NCI-H345 treated with DMSO at 0.1 percent for 48 hours (cell line): ENCODE data around the gene CAMKV.
"Not testable (repeated sequence)": the region's sequence is repeated elsewhere in the genome, so short reads cannot be mapped to it uniquely, and the experiment has no call there.

ENCODE experiments used
- DNase-seq: peaks from one replicate; lab custom pipeline; 2025; ENCODE audit not compliant: unreplicated experiment; lab: John Stamatoyannopoulos, UW

The CAMKV gene, protein sequence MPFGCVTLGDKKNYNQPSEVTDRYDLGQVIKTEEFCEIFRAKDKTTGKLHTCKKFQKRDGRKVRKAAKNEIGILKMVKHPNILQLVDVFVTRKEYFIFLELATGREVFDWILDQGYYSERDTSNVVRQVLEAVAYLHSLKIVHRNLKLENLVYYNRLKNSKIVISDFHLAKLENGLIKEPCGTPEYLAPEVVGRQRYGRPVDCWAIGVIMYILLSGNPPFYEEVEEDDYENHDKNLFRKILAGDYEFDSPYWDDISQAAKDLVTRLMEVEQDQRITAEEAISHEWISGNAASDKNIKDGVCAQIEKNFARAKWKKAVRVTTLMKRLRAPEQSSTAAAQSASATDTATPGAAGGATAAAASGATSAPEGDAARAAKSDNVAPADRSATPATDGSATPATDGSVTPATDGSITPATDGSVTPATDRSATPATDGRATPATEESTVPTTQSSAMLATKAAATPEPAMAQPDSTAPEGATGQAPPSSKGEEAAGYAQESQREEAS

DNA sequence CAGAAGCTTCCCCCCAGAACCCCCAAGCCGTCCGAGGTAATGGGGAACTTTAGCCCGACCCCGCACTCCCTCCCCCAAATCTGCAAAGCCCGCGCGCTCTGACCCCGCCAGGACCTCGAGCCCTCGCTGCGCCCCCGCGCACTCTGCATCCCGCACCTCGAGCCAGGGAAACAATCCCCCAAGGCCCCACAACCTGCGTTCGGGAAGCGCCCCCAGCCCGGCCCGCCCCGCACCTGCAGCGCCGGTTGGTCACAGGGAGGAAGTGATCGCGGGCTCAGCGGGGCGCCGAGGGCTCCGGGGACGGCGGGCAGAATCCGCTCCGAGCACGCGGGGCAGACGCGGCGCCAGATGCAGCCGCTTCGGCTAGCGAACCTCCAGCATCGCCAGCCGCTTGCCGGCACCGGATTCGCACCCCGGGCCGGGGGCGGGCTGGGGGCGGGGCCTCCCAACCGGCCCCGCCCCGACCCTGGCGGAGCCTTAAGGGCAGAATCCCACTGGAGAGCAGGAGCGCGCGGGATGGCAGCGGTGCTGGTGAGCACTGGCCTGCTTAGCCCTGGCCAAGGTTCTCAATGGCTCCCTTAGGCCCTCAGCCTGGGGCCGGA, at the start of gene CAMKV:
Gene CAMKV, minus strand, starts transcription at position 382 of the 602 bp plus-strand sequence. CDS start 7,518 bp downstream, outside the sequence.
- DNase-seq, result no peak

GRCh38 chr3:49917806-49918590, 48.3 kb upstream of the CAMKV start:
- DNase-seq, result not testable (repeated sequence)

DNA sequence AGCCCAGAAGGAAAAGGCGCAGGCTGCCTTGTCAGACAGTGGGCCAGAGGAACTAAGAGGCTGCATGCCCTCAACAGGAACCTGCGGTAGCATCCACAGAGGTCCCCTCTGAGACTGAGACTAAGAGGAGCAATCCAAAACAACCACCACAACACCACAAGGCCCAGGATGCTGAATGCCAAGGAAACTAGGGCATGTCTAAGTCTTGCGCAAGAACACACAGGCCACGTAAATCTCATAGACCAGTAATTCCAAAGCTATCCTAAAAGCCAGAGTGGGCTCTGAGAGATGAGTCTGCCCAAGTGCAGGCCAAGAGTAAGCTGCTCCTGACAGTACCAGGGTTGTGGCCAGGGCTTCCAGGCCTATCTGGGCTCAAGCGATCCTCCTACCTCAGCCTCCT, 47.0 kb upstream of the CAMKV start:
- no peak for DNase-seq

- no peak for DNase-seq
Measured at GRCh38 chr3:49914906-49915305, 45.2 kb upstream of the CAMKV start.

GRCh38 chr3:49912881-49913281, 43.2 kb upstream of the CAMKV start:
- no peak for DNase-seq

DNA sequence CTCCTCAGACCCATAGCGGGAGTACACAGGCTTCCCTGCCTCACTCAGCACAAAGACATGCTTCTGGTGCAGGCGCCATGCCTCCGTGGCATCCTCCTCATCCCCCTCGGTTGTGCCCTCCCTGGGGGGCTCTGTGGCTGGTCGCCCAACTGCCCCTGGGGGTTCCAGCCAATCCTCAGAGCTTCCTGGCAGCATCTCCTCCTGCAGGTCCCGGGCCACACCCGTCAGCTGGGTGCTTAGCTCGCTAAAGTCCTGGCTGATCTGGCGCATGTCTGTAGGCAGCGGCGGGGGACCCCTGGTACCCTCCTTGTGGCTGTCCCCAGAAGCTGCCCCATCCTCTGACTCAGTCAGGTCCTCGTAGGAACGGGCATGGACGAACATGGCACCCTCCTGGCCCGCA, 41.9 kb upstream of the CAMKV start:
- DNase-seq, result no peak

DNA sequence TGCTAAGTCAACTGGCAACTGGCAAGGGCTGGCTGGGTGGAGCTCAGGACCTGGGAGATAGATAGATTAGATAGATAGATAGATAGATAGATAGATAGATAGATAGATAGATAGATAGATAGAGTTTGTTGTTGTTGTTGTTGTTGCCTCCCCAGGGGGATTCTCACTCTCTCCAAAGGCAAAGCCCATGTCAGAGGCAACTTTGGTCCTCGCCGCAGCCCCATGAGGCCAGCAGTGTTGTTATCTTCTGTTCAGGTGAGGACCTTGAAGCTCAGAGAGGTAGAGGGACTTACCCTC, 41.4 kb upstream of the CAMKV start:
- DNase-seq, result no peak

DNA sequence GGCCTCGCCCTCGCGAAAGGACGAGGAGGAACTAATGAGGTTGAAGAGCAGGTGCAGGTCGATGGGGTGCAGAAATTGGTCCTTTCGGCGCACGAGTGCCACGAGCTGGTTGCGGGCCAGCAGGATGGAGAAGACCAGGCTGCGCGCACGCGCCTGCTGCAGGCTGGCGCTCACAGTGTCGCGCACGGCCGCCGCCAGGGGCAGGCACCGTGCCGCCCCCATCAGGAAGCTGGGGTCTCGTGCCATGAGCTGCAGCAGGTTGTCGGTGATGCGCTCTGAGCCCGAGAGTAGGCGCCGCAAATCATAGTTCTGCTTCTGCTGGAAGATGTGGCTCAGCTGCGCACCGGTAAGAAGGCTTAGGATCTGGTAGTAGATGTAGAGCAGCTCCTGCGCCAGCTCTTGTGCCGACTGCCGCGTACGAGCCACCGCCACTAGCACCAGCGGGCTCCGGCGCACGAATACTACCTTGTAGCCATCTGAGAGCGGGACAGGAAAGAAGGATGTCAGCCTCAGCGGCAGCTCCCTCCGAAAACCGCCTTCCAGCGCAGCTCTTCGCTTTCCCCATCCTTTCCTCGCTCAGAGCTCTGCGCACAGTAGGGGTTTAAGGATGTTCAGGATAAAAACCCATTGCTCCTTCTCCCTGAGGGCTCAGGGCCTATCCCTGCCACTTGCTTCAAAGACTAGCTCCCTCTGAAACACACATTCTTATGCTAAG, 40.9 kb upstream of the CAMKV start:
- DNase-seq, result no peak

DNA sequence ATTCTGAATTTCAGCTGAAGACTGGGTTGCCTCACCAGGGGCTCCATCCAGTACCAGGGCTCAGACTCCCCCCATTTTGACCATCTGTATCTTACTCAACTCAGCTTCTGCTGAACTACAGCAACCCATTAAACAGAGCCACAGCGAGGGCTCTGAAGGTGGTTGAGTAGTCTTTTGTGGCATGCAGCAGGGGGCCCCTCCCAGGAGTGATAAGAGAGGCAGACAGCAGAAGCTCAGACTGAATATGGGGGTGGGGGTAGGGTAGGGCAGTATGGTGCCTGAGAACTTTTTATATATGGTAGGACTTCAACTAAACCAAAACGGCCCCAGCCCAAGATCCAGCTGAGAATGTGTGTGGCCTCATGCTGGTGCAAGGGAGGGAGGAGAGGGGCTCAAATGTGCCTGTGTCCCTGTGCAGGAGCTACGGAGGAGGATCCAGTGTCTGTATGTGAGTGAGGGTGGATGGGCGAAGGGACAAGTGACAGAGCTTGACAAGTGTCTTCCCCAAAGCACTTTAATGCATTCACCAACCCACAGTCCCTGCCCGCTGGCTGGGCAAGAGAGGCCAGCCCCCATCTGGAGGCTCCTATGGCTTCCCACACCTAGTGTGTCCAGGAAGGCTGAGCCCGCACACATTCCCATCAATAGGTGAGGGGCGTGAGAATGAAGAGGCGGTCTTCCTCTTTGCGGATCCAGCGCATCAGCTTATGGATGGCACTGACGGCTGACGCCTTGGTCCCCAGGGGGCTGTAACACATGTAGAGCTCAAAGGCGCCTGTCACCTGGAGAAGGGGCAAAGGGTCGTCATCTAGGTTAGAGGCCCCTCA, 38.9 kb upstream of the CAMKV start:
- DNase-seq, result no peak

DNA sequence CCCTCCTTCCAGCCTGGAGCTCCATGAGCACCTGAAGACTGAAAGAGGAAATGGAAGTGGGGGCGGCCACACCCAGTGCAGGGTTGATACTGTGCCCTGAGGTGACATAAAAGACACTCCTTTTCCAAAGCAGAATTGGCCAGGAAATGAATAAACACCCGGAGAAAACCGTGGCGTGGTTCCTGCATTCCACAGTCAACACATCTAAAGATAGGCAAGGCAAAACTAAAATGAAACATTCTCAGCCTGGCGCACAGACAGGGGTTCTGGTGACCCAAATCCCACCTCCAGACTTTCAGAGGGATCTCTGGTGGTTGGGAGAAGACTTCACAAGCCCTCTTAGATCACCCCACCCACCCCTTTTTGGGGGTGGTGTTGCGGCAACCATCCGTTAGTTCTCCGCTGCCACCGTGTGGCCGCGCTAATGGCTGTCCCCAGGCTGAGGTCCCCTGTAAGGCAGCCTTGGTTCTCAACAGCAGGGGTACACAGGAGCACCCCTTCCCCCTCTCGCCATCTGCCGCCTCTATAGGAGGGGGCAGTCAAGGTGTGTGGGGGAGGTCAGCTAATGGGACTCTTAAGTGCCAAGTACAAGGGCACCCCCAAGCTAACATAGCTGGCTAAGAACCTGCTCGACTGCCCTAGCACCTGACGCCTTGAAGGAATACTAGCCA, 36.5 kb upstream of the CAMKV start:
- no peak for DNase-seq

DNA sequence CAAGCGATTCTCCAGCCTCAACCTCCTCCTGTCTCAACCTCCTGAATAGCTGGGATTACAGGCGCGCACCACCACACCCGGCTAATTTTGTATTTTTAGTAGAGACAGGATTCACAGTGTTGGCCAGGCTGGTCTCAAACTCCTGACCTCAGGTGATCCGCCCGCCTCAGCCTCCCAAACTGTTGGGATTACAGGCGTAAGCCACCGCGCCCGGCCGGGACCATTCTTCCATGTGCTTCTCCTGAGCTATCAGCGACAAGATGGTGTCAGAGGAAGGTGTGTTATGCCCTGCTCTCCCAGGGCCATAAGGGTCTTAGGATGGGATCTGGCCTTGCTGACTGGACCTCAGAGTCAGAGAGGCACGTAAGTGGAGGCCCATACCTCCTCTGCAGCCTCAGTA, 34.7 kb upstream of the CAMKV start:
- DNase-seq, result not testable (repeated sequence)

DNA sequence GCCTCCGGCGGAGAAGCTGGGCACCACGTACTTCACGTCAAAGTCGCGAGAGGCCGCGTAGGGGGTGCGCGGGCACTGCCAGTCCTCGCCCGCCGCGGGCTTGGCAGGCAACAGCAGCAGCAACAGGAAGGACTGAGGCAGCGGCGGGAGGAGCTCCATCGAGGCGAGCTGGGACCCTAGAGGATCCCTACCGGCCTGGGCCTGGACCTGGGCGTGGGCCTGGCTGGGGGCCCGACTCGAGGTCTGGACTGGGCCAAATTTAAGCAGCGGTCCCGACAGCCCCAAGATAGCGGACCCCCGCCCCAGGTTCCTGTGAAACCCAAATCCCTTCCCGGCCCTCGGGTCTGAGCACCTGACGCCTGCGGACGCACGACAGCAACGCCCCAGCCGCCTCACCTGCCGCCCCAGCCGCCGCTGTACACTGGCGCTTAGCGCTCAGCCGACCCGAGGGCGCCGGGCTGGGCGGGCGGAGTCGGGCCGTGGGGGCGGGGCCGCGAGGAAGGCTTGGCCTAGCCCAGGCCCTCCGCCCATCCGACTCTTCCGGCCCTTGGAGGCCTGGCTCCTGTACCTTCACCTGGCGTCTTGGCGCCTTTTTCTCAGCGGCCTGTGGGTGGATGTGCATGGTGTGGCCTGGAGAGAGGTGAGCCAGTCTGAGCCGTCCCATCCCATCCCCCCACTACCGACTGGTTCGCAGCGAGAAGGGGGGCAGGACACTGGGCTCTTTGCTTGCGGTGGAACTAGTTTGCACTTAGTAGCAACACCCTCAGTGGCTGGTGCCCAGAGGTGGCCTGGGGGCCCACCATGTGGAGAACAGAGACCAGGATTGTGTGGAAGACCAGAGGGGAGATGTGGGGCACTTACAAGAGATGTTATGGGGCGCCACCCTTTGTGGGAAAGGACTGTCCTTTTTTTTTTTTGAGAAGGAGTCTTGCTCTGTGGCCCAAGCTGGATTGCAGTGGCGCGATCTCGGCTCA, 34.0 kb upstream of the CAMKV start, which contains the start of gene MST1R:
Gene MST1R, minus strand, starts transcription at position 423 of the 974 bp plus-strand sequence. Its CDS starts 264 bp downstream, at position 159.
- no peak for DNase-seq

DNA sequence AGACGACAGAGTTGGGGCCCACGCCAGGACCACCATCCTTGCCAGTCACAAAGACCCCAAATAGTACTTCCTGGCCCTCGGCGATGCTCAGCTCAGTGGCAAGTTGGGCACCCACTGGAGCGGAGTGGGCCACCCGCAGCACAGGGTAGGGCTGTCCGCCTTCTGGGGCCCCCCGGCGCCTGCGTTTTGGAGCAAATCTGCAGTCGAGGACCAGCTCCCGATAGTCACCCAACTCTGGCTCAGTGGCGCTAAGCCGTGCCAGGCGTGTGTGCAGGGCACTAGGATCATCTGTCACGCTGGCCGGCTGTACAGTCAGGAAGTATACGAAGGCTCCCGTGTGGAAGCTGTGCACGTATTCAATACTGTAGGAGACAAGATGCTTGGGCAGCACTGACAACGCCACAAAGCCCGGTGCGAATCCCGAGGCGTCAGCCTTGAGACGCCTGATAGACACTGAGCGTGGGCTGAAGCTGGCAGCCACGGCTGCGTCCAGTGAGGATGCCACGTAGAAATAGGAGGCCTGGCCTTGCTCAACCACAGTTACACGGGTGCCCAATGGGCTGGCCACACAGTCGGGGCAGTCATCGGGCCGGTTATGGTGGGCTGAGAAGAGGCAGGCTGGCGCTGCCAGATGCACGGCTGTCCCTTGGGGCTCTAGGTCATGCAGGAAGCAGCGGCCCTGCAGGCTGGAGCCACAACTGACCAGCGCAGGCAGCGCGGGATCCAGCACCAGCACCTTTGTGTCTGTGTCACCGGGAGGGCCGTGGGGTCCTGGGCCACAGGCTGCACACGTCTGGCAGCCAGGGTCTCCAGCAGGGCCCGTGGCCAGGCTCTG, 33.0 kb upstream of the CAMKV start:
- DNase-seq, result no peak

- no peak for DNase-seq
Measured at GRCh38 chr3:49901366-49902339, 31.9 kb upstream of the CAMKV start.

DNA sequence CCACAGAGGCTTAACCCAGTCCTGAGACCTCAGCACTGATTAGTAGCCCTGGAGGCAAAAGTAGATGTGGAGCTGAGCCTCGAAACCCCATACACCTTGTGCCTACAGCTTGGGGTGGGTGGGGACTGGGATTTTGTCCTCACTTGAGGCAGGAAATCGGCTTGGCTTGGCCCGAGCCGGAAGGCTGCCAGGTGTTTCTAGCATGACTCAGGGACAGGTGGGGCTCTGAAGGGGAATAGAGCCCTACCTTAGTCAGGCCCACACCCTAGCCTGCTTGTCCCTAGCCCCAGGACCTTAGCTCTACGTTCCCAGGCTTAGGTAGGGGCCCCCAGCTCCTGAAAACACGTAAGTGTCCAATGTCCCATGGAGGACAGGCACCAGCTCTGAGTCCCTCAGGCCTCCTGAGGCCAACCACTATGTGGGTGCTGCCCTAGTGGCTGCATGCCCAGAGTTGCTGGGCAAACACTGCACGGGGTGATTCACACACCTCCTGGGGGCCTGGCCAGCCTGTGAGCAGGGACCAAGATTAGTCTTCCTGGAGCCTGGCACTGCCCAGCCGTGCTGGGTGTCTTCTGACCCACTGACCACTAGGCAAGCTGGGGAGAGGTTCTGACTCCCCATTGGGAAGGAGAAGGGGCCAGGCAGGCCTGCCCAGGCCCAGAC, 30.9 kb upstream of the CAMKV start:
- no peak for DNase-seq

- DNase-seq, result no peak
Measured at GRCh38 chr3:49899815-49900214, 30.1 kb upstream of the CAMKV start.
